NCI-H2171 treated with DMSO at 0.1 percent for 48 hours (cell line): ENCODE data around the gene LHX2.

Source experiments
- DNase-seq: peaks from one replicate; lab custom pipeline; 2025; lab: John Stamatoyannopoulos, UW

Gene LHX2

GRCh38 chr9:124033348-124033747, 21.8 kb downstream of the LHX2 start:
- DNase-seq: no peak

- no peak for DNase-seq
Measured at GRCh38 chr9:124033967-124034366, 22.4 kb downstream of the LHX2 start.

- DNase-seq: no peak
Measured at GRCh38 chr9:124035001-124035650, 23.6 kb downstream of the LHX2 start.

- DNase-seq: no peak
Measured at GRCh38 chr9:124036578-124036977, 25.0 kb downstream of the LHX2 start.

- DNase-seq: peak; percentile 59
Measured at GRCh38 chr9:124037790-124038189, 26.2 kb downstream of the LHX2 start.

GRCh38 chr9:124038239-124038638, 26.7 kb downstream of the LHX2 start:
- DNase-seq: no peak

- DNase-seq: no peak
Measured at GRCh38 chr9:124038790-124039633, 27.4 kb downstream of the LHX2 start.

GRCh38 chr9:124040186-124040931, 28.8 kb downstream of the LHX2 start:
- no peak for DNase-seq

GRCh38 chr9:124040935-124041816, 29.6 kb downstream of the LHX2 start:
- DNase-seq: peak; percentile 39

- DNase-seq: no peak
Measured at GRCh38 chr9:124041817-124042116, 30.2 kb downstream of the LHX2 start.

- no peak for DNase-seq
Measured at GRCh38 chr9:124042201-124042721, 30.7 kb downstream of the LHX2 start.

- DNase-seq: no peak
Measured at GRCh38 chr9:124044448-124044847, 32.9 kb downstream of the LHX2 start.

GRCh38 chr9:124045076-124045829, 33.7 kb downstream of the LHX2 start:
- peak; percentile 59 for DNase-seq

- no peak for DNase-seq
Measured at GRCh38 chr9:124045830-124046177, 34.2 kb downstream of the LHX2 start.

GRCh38 chr9:124046189-124046588, 34.6 kb downstream of the LHX2 start:
- no peak for DNase-seq

- no peak for DNase-seq
Measured at GRCh38 chr9:124047251-124047672, 35.7 kb downstream of the LHX2 start.

GRCh38 chr9:124050955-124051354, 39.4 kb downstream of the LHX2 start:
- DNase-seq: no peak

- DNase-seq: no peak
Measured at GRCh38 chr9:124052401-124052800, 40.8 kb downstream of the LHX2 start.

GRCh38 chr9:124054582-124055227, 43.1 kb downstream of the LHX2 start:
- DNase-seq: peak; percentile 68

- DNase-seq: no peak
Measured at GRCh38 chr9:124060844-124061605, 49.5 kb downstream of the LHX2 start.
